GM12874 (cell line): ENCODE measurements around the gene DDIT3.

ENCODE experiments used
- CTCF ChIP-seq: IDR thresholded peaks from 2 replicates; pipeline ENCODE4 v1.5.1; 2011; ENCODE audit warnings: low read depth, mild to moderate bottlenecking, control low read depth, low read length, moderate library complexity; ENCODE audit not compliant: insufficient read depth

DDIT3 gene

GRCh38 chr12:57485695-57486094 is 34.6 kb downstream of the DDIT3 start:
- no peak for TF ChIP-seq CTCF

- no peak for TF ChIP-seq CTCF
Measured at GRCh38 chr12:57483466-57483865, 36.8 kb downstream of the DDIT3 start.

GRCh38 chr12:57481671-57482070 is 38.6 kb downstream of the DDIT3 start:
- TF ChIP-seq CTCF = no peak

GRCh38 chr12:57479376-57480115 is 40.8 kb downstream of the DDIT3 start, which contains the start of gene ARHGAP9:
Gene ARHGAP9 (minus strand): TSS chr12:57479866. CDS start chr12:57479406, 460 bp downstream.
- TF ChIP-seq CTCF = no peak

GRCh38 chr12:57479043-57479375 is 41.3 kb downstream of the DDIT3 start:
- no peak for TF ChIP-seq CTCF

GRCh38 chr12:57477710-57478681 is 42.3 kb downstream of the DDIT3 start:
- no peak for TF ChIP-seq CTCF

- TF ChIP-seq CTCF = no peak
Measured at GRCh38 chr12:57476993-57477709, 43.2 kb downstream of the DDIT3 start.
